ENCODE data around the gene VTI1A. TPM values are rescaled to one million over a fixed set of nuclear protein-coding genes. Genes with fewer than 3 reads are reported as not detected.

Gene VTI1A
- total RNA-seq, 1 donor from 2014 or later = 29.7 TPM

GRCh38 chr10:112721080-112721698 lies 274.2 kb downstream of the VTI1A start:
- intact Hi-C loops (cut with DNase I) = no loop called here
- ATAC-seq = peak; percentile 85
- no peak for DNase-seq
- Histone ChIP-seq H3K27me3 (no peaks in the 10 kb centered on the region), H3K27ac (no peak overlapping the region), H3K36me3 (no peaks in the 10 kb centered on the region), H3K4me3 (no peak overlapping the region), H3K9me3 (no peaks in the 10 kb centered on the region), H3K4me1 (no peaks in the 10 kb centered on the region)
- peak; percentile 74 for TF ChIP-seq CTCF (IDR thresholded peaks at IDR 0.05)

GRCh38 chr10:112722758-112723157 lies 275.7 kb downstream of the VTI1A start:
- no peaks in the 10 kb centered on the region for H3K36me3 ChIP-seq
- ATAC-seq = no peak
- no peak overlapping the region for H3K27ac ChIP-seq
- H3K27me3 ChIP-seq = no peaks in the 10 kb centered on the region
- H3K4me3 ChIP-seq = no peak overlapping the region
- DNase-seq = no peak
- intact Hi-C loops (cut with DNase I) = no loop called here
- no peaks in the 10 kb centered on the region for H3K4me1 ChIP-seq
- no peaks in the 10 kb centered on the region for H3K9me3 ChIP-seq
- TF ChIP-seq CTCF (IDR thresholded peaks at IDR 0.05) = no peak

GRCh38 chr10:112723876-112724275 lies 276.9 kb downstream of the VTI1A start:
- H3K9me3 ChIP-seq = no peaks in the 10 kb centered on the region
- H3K27ac ChIP-seq = no peak overlapping the region
- no peak for TF ChIP-seq CTCF (IDR thresholded peaks at IDR 0.05)
- no peaks in the 10 kb centered on the region for H3K4me1 ChIP-seq
- H3K36me3 ChIP-seq = no peaks in the 10 kb centered on the region
- no peak overlapping the region for H3K4me3 ChIP-seq
- DNase-seq = no peak
- no peak for ATAC-seq
- no peaks in the 10 kb centered on the region for H3K27me3 ChIP-seq
- intact Hi-C loops (cut with DNase I) = no loop called here

- Histone ChIP-seq H3K36me3 (no peaks in the 10 kb centered on the region), H3K4me3 (no peak overlapping the region), H3K27me3 (no peaks in the 10 kb centered on the region), H3K9me3 (no peaks in the 10 kb centered on the region), H3K4me1 (no peaks in the 10 kb centered on the region), H3K27ac (no peak overlapping the region)
- ATAC-seq (no peak), DNase-seq (no peak)
- intact Hi-C loops (cut with DNase I) = no loop called here
- TF ChIP-seq CTCF (IDR thresholded peaks at IDR 0.05) = no peak
Measured at GRCh38 chr10:112724404-112724991, 277.5 kb downstream of the VTI1A start.

- no peak for DNase-seq
- Histone ChIP-seq H3K9me3 (no peaks in the 10 kb centered on the region), H3K4me1 (no peaks in the 10 kb centered on the region), H3K27ac (no peak overlapping the region), H3K27me3 (no peaks in the 10 kb centered on the region), H3K36me3 (no peaks in the 10 kb centered on the region), H3K4me3 (no peak overlapping the region)
- no peak for ATAC-seq
- no peak for TF ChIP-seq CTCF (IDR thresholded peaks at IDR 0.05)
- intact Hi-C loops (cut with DNase I) = no loop called here
Measured at GRCh38 chr10:112728118-112728883, 281.3 kb downstream of the VTI1A start.

Data from upper lobe of right lung (tissue), 1 donor.